Measurements from ENCODE around the gene HYOU1.

- TF ChIP-seq POLR2A (IDR thresholded peaks at IDR 0.05; ENCODE audit: low read depth, low read length) (no peak), TAF1 (IDR thresholded peaks at IDR 0.05; ENCODE audit: low read depth, low read length) (no peak), POLR2AphosphoS5 (IDR thresholded peaks at IDR 0.05; ENCODE audit: low read depth, low read length) (no peak), SPI1 (IDR thresholded peaks at IDR 0.05; ENCODE audit: low read depth, low read length) (no peak), PAX5 (IDR thresholded peaks at IDR 0.05; ENCODE audit: insufficient read depth, low read length, severe bottlenecking) (no peak), POU2F2 (IDR thresholded peaks at IDR 0.05; ENCODE audit: low read depth, low read length) (no peak)
Measured at GRCh38 chr11:119011476-119012053, 45.4 kb downstream of the HYOU1 start.
